HCT116 (cell line): ENCODE data around the gene SFXN5. TPM values are rescaled to one million over a fixed set of nuclear protein-coding genes. Genes with fewer than 3 reads are reported as not detected.

Source experiments
- ATAC-seq: fragments of 200-7000 bp; cut with Tn5 transposase; 2 replicates; pipeline ENCODE4 v1.9.1; 2020; ENCODE audit warnings: mild to moderate bottlenecking, moderate library complexity
- BruUV-seq: library from RNA; stranded (reverse); fragments of 400-500 nt; replicated peaks from 2 replicates; lab custom pipeline; 2021; lab: Mats Ljungman, UMichigan
- CTCF ChIA-PET: fragments of 300-600 bp; sonication (Branson Sonifier 250); formaldehyde crosslinking; loops from one replicate; lab custom pipeline; 2021; ENCODE audit warnings: antibody characterized with exemption; lab: Charles Lee
- POLR2A ChIA-PET: fragments of 300-600, 350-600 bp; sonication (Branson Sonifier 250); formaldehyde crosslinking; loops from one replicate; lab custom pipeline; 2021; ENCODE audit warnings: antibody characterized with exemption; lab: Charles Lee
- RAD21 ChIA-PET, 2 experiments: fragments of 300-600 bp; sonication (Branson Sonifier 250); formaldehyde crosslinking; loops; one replicate each; lab custom pipeline; 2023; ENCODE audit warnings: low total read pairs in 2 of 2; ENCODE audit not compliant: uncharacterized antibody in 2 of 2, unreplicated experiment in 2 of 2, low non-redundant PET in 1 of 2; lab: Charles Lee
- DNase-seq: peaks from one replicate; pipeline ENCODE4 v3.0.0-alpha.2; 2010; ENCODE audit warnings: low read depth, low spot score
- H2AFZ ChIP-seq: fragments of 200-600 bp; shearing (Covaris generic), sonication (generic); 2 replicates; pipeline ENCODE4 v1.6.1; 2017; ENCODE audit warnings: low read depth, mixed run types, mixed read lengths, antibody characterized with exemption, low read length; ENCODE audit not compliant: poor library complexity, severe bottlenecking
- H3K27ac ChIP-seq: 2 replicates; pipeline ENCODE4 v1.5.1; 2012; ENCODE audit warnings: low read depth, low read length
- H3K27me3 ChIP-seq: fragments of 200-600 bp; sonication (generic); 2 replicates; pipeline ENCODE4 v1.6.1; 2016; ENCODE audit warnings: mixed run types, low read length, mixed read lengths; ENCODE audit not compliant: insufficient read depth
- H3K36me3 ChIP-seq, 2 experiments: fragments of 200-500 bp in 1 of 2; fragments of 200-600 bp in 1 of 2; sonication (Bioruptor generic) in 1 of 2; sonication (generic) in 1 of 2; 2 replicates each; pipeline versions ENCODE4 v1.5.1 to v1.6.1; 2014 to 2016; ENCODE audit warnings: low read length in 2 of 2, inconsistent platforms in 1 of 2, mixed read lengths in 1 of 2, mixed run types in 1 of 2; ENCODE audit not compliant: insufficient read depth in 2 of 2, control insufficient read depth in 1 of 2
- H3K4me1 ChIP-seq, 2 experiments: fragments of 200-600 bp in 1 of 2; sonication (generic) in 1 of 2; 2 replicates each; pipeline versions ENCODE4 v1.5.1 to v1.6.1; 2012 to 2017; ENCODE audit warnings: low read length in 2 of 2, inconsistent platforms in 1 of 2, mild to moderate bottlenecking in 1 of 2, mixed read lengths in 1 of 2, mixed run types in 1 of 2, moderate library complexity in 1 of 2; ENCODE audit not compliant: insufficient read depth in 2 of 2, control insufficient read depth in 1 of 2
- H3K4me2 ChIP-seq: fragments of 200-600 bp; sonication (generic); 2 replicates; pipeline ENCODE4 v1.6.1; 2017; ENCODE audit warnings: mixed run types, low read length, mixed read lengths
- H3K4me3 ChIP-seq, 2 experiments: fragments of 200-600 bp in 1 of 2; sonication (generic) in 1 of 2; replicated peaks in 1 of 2; 2 replicates each; pipeline ENCODE4 v1.5.1; 2011 to 2016; ENCODE audit warnings: low read length in 2 of 2, control low read depth in 1 of 2, low read depth in 1 of 2, mild to moderate bottlenecking in 1 of 2, mixed read lengths in 1 of 2, mixed run types in 1 of 2
- H3K79me2 ChIP-seq: fragments of 200-600 bp; sonication (generic); 2 replicates; pipeline ENCODE4 v1.6.1; 2017; ENCODE audit warnings: mild to moderate bottlenecking, mixed run types, low read length, moderate library complexity, mixed read lengths; ENCODE audit not compliant: insufficient read depth
- H3K9ac ChIP-seq: fragments of 200-600 bp; sonication (generic); 2 replicates; pipeline ENCODE4 v1.6.1; 2016; ENCODE audit warnings: low read length, mixed read lengths
- H3K9me2 ChIP-seq: fragments of 200-600 bp; sonication (generic), shearing (Covaris generic); 2 replicates; pipeline ENCODE4 v1.6.1; 2017; ENCODE audit warnings: mixed run types, mild to moderate bottlenecking, moderate library complexity; ENCODE audit not compliant: insufficient read depth
- H3K9me3 ChIP-seq, 2 experiments: fragments of 200-500 bp in 1 of 2; fragments of 200-600 bp in 1 of 2; sonication (Bioruptor generic) in 1 of 2; sonication (generic) in 1 of 2; 2 replicates each; pipeline ENCODE4 v1.6.1; 2014 to 2017; ENCODE audit warnings: low read length in 2 of 2, mixed read lengths in 2 of 2, inconsistent platforms in 1 of 2, low read depth in 1 of 2, mild to moderate bottlenecking in 1 of 2, mixed run types in 1 of 2, moderate library complexity in 1 of 2; ENCODE audit not compliant: control insufficient read depth in 1 of 2, insufficient read depth in 1 of 2
- H4K20me1 ChIP-seq: fragments of 200-600 bp; sonication (generic), shearing (Covaris generic); 2 replicates; pipeline ENCODE4 v1.6.1; 2017; ENCODE audit warnings: mixed run types, mild to moderate bottlenecking, moderate library complexity; ENCODE audit not compliant: insufficient read depth
- ATF3 ChIP-seq: IDR thresholded peaks from 2 replicates; pipeline ENCODE4 v1.6.1; 2012
- CTCF ChIP-seq, 3 experiments: fragments of 200-600 bp in 1 of 3; sonication (generic) in 1 of 3; IDR thresholded peaks in 2 of 3; conservative IDR thresholded peaks in 1 of 3; 2 replicates each; pipeline ENCODE4 v1.5.1; 2012 to 2017; ENCODE audit warnings: low read depth in 2 of 3, low read length in 2 of 3, antibody characterized with exemption in 1 of 3, borderline replicate concordance in 1 of 3, control low read depth in 1 of 3, mild to moderate bottlenecking in 1 of 3, mixed read lengths in 1 of 3, mixed run types in 1 of 3, moderate library complexity in 1 of 3; ENCODE audit not compliant: insufficient read depth in 1 of 3
- EGR1 ChIP-seq: IDR thresholded peaks from 2 replicates; pipeline ENCODE4 v1.6.1; 2012; ENCODE audit warnings: low read depth
- FOSL1 ChIP-seq: IDR thresholded peaks from 2 replicates; pipeline ENCODE4 v1.6.1; 2012; ENCODE audit warnings: low read depth
- MAX ChIP-seq: IDR thresholded peaks from 2 replicates; pipeline ENCODE4 v1.6.1; 2012
- POLR2A ChIP-seq: IDR thresholded peaks from 2 replicates; pipeline ENCODE4 v1.7.0; 2011; ENCODE audit warnings: borderline replicate concordance; ENCODE audit not compliant: insufficient read depth, insufficient read length; ENCODE audit errors: extremely low read depth
- POLR2AphosphoS5 ChIP-seq: IDR thresholded peaks from 2 replicates; pipeline ENCODE4 v1.6.1; 2011; ENCODE audit warnings: mild to moderate bottlenecking, low read depth, low read length, moderate library complexity
- RAD21 ChIP-seq: IDR thresholded peaks from 2 replicates; pipeline ENCODE4 v1.6.1; 2012; ENCODE audit warnings: low read depth, mild to moderate bottlenecking
- REST ChIP-seq: IDR thresholded peaks from 2 replicates; pipeline ENCODE4 v1.6.1; 2012; ENCODE audit warnings: low read depth
- SIN3A ChIP-seq: IDR thresholded peaks from 2 replicates; pipeline ENCODE4 v1.6.1; 2012; ENCODE audit warnings: low read depth
- SP1 ChIP-seq: IDR thresholded peaks from 2 replicates; pipeline ENCODE4 v1.6.1; 2012; ENCODE audit warnings: low read depth
- TCF7L2 ChIP-seq: IDR thresholded peaks from 2 replicates; pipeline ENCODE4 v1.7.0; 2011; ENCODE audit warnings: borderline replicate concordance, inconsistent platforms; ENCODE audit not compliant: insufficient read depth, insufficient read length; ENCODE audit errors: extremely low read depth
- YY1 ChIP-seq: IDR thresholded peaks from 2 replicates; pipeline ENCODE4 v1.6.1; 2011; ENCODE audit warnings: low read length, low read depth, moderate library complexity, mild to moderate bottlenecking; ENCODE audit not compliant: insufficient replicate concordance; ENCODE audit errors: extremely low read depth
- ZBTB33 ChIP-seq: IDR thresholded peaks from 2 replicates; pipeline ENCODE4 v1.6.1; 2011; ENCODE audit warnings: mild to moderate bottlenecking, low read length, moderate library complexity; ENCODE audit not compliant: insufficient replicate concordance; ENCODE audit errors: extremely low read depth
- ZFX ChIP-seq: fragments of 450-650 bp; IDR thresholded peaks from 2 replicates; pipeline ENCODE4 v1.6.1; 2017
- ZNF274 ChIP-seq: fragments of 200-500 bp; sonication (Bioruptor generic); IDR thresholded peaks from 2 replicates; pipeline ENCODE4 v1.6.1; 2014; ENCODE audit warnings: mild to moderate bottlenecking, low read depth, low read length, inconsistent platforms
- intact Hi-C: fragments of 100-400 bp; cut with micrococcal nuclease; formaldehyde crosslinking; loops from 2 replicates; pipeline ENCODE4 v1.10.0; 2022
- total RNA-seq: library from RNA; stranded (reverse); gene quantifications from one replicate; pipeline ENCODE4 v1.2.1, GENCODE V29; 2021; ENCODE audit not compliant: unreplicated experiment

The SFXN5 gene
- total RNA-seq, 1 experiment from 2014 or later: 10.0 TPM

- H3K9me3 ChIP-seq: no peaks in the 10 kb centered on the region
- H4K20me1 ChIP-seq: no peaks in the 10 kb centered on the region
- H2AFZ ChIP-seq: no peak overlapping the region
- no peak overlapping the region for H3K27ac ChIP-seq
- ChIA-PET POLR2A (no interaction called here), CTCF (no interaction called here), RAD21 (interaction anchor here in 1 of 2 experiments (0.6 to 0.8 kb wide), 2 partner anchors 37 to 161 kb away, joined by 3 to 5 read pairs; no protein-coding TSS in a partner anchor)
- no peaks in the 10 kb centered on the region for H3K27me3 ChIP-seq
- ATAC-seq (no peak), DNase-seq (no peak)
- H3K4me1 ChIP-seq: peaks cover 8 to 21% of the 10 kb centered on the region in 2 experiments
- no peak overlapping the region for H3K9ac ChIP-seq
- intact Hi-C loops: no loop called here
- H3K79me2 ChIP-seq: no peaks in the 10 kb centered on the region
- no peak for TF ChIP-seq RAD21
- TF ChIP-seq ATF3: no peak
- no peak for TF ChIP-seq ZBTB33
- TF ChIP-seq POLR2A: no peak
- TF ChIP-seq TCF7L2: no peak
- no peak for TF ChIP-seq SIN3A
- TF ChIP-seq EGR1: no peak
- no peak for TF ChIP-seq SP1
- TF ChIP-seq POLR2AphosphoS5: no peak
- TF ChIP-seq REST: no peak
- TF ChIP-seq MAX: no peak
- no peak for TF ChIP-seq ZFX
- TF ChIP-seq CTCF (IDR thresholded peaks at IDR 0.05 in 2 of 3, conservative IDR thresholded peaks at IDR 0.05 in 1 of 3; ENCODE audit: borderline replicate concordance in 1 of 3, insufficient read depth in 1 of 3, low read depth in 2 of 3, low read length in 2 of 3): no peak
- TF ChIP-seq FOSL1: no peak
- TF ChIP-seq ZNF274: no peak
- no peak for TF ChIP-seq YY1
- no peaks in the 10 kb centered on the region; a peak in 1 of 4 replicates for H3K36me3 ChIP-seq
- H3K4me2 ChIP-seq: no peak overlapping the region
- H3K9me2 ChIP-seq: no peaks in the 10 kb centered on the region
- BruUV-seq: no TSS peak
- no peak overlapping the region for H3K4me3 ChIP-seq
These were observed 68.5 kb downstream of the SFXN5 start for GRCh38 chr2:73003027-73003426.
